HG02884 (cell line): ENCODE results near the gene SUCO.
A peak's percentile ranks its signal among the peaks of the same experiment; 100 is the strongest.

Source experiments
- ATAC-seq: cut with Tn5 transposase; IDR thresholded peaks from one replicate; pipeline ENCODE4 v1.9.1; 2021; ENCODE audit warnings: mild to moderate bottlenecking, moderate library complexity; ENCODE audit not compliant: unreplicated experiment

SUCO gene

GRCh38 chr1:172640111-172640510 lies 107.2 kb downstream of the SUCO start:
- ATAC-seq, result no peak

- ATAC-seq, result no peak
Measured at GRCh38 chr1:172641492-172641891, 108.5 kb downstream of the SUCO start.

- no peak for ATAC-seq
Measured at GRCh38 chr1:172642970-172643369, 110.0 kb downstream of the SUCO start.

GRCh38 chr1:172646653-172647052 lies 113.7 kb downstream of the SUCO start:
- ATAC-seq, result no peak

- no peak for ATAC-seq
Measured at GRCh38 chr1:172647110-172647564, 114.2 kb downstream of the SUCO start.

GRCh38 chr1:172647987-172648386 lies 115.0 kb downstream of the SUCO start:
- ATAC-seq, result no peak

GRCh38 chr1:172650474-172651193 lies 117.7 kb downstream of the SUCO start:
- no peak for ATAC-seq

- ATAC-seq, result no peak
Measured at GRCh38 chr1:172653015-172653709, 120.2 kb downstream of the SUCO start.

- peak; percentile 75 for ATAC-seq
Measured at GRCh38 chr1:172654535-172654934, 121.6 kb downstream of the SUCO start.

GRCh38 chr1:172656576-172656975 lies 123.6 kb downstream of the SUCO start:
- no peak for ATAC-seq

GRCh38 chr1:172657586-172657985 lies 124.6 kb downstream of the SUCO start:
- no peak for ATAC-seq

GRCh38 chr1:172658871-172659453 lies 126.0 kb downstream of the SUCO start, which contains the start of gene FASLG:
Gene FASLG, plus strand, starts transcription at chr1:172659103. Its CDS starts 99 bp downstream, at chr1:172659202.
- no peak for ATAC-seq

- no peak for ATAC-seq
Measured at GRCh38 chr1:172661107-172661506, 128.2 kb downstream of the SUCO start.
